Large intestine (tissue), 3 donors: Measurements from ENCODE around the gene SSBP3. TPM values are rescaled to one million over a fixed set of nuclear protein-coding genes. Genes with fewer than 3 reads are reported as not detected.
A peak's percentile ranks its signal among the peaks of the same experiment; 100 is the strongest.

Experiments used
- DNase-seq, 2 donors: peaks; one replicate each; pipeline versions ENCODE4 v3.0.0 to v3.0.0-alpha.2; 2013
- H3K27ac ChIP-seq: one replicate; pipeline ENCODE4 v1.5.1; 2013; ENCODE audit warnings: low read length
- H3K27me3 ChIP-seq: 2 replicates; pipeline ENCODE4 v1.6.1; 2013; ENCODE audit warnings: low read length; ENCODE audit not compliant: control insufficient read depth, insufficient read depth
- H3K36me3 ChIP-seq: 2 replicates; pipeline ENCODE4 v1.6.1; 2013; ENCODE audit warnings: low read length; ENCODE audit not compliant: control insufficient read depth, insufficient read depth
- H3K4me1 ChIP-seq: one replicate; pipeline ENCODE4 v1.6.1; 2013; ENCODE audit warnings: low read length; ENCODE audit not compliant: control insufficient read depth, insufficient read depth
- H3K4me3 ChIP-seq: one replicate; pipeline ENCODE4 v1.5.1; 2013; ENCODE audit warnings: low read length
- H3K9me3 ChIP-seq: one replicate; pipeline ENCODE4 v1.6.1; 2013; ENCODE audit warnings: mild to moderate bottlenecking, low read depth, low read length, moderate library complexity; ENCODE audit not compliant: control insufficient read depth
- WGBS: methylation state at CpG from one replicate; pipeline ENCODE4 v1.1.5; 2013; ENCODE audit warnings: low lambda C conversion rate; ENCODE audit not compliant: insufficient coverage; 5-methylcytosine and 5-hydroxymethylcytosine counted together
- polyA plus RNA-seq: library from polyadenylated mRNA; unstranded; fragments of 120-200 nt; gene quantifications from one replicate; pipeline ENCODE4 v1.2.1, GENCODE V29; 2013

Gene SSBP3
- polyA plus RNA-seq, 1 donor, result 48.2 TPM

GRCh38 chr1:54285815-54286345 is 120.3 kb downstream of the SSBP3 start:
- no CpG with 5 or more reads among the region's 5 CpGs for WGBS
- peaks cover 66% of the 10 kb centered on the region for H3K4me1 ChIP-seq

DNA sequence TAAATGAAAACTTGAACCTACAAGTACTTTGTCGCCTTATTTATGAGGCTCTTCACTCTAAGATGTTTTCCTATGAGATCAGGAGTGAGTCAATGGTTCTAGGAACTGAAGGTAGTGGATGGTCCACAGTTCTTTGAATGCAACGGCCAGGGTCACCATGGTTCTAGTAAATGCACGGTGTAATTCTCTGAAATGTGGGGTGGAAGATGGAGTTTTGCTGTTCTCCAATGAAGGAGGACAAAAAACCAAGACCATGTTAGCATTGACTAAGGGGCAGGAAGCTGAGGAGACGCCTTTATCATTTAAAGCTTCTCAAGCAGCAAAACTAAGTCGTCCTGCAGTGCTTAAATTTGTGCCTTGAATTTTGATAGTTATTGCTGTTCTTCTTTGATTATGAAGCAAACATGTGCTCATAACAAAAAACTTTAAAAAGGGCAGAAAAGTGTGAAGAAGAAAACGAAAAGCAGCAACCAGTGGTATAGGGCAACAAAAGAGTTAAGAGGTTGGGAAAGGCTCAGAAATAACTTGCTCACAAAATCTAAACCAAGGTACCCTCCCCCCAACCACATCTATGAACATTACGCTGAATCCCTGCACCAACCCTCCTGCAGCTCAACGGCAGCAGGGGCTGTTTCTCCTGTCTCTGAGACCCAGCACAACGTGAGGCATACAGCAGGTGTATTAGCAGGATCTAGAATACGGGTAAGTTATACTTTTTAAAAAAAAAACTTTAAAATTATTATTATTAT is 121.2 kb downstream of the SSBP3 start:
- DNase-seq, result no peak
- Histone ChIP-seq H3K36me3 (peaks cover 7% of the 10 kb centered on the region), H3K9me3 (no peaks in the 10 kb centered on the region), H3K27me3 (no peaks in the 10 kb centered on the region), H3K4me1 (peaks cover 57% of the 10 kb centered on the region), H3K4me3 (no peak overlapping the region), H3K27ac (no peak overlapping the region)
- WGBS, result 83% methylated on average over 3 of the region's 10 CpGs

More at GRCh38 chr1:54285815-54286345, 120.3 kb downstream of the SSBP3 start:
- Histone ChIP-seq H3K36me3 (no peaks in the 10 kb centered on the region), H3K27ac (peak overlapping the region; percentile 80), H3K4me3 (no peak overlapping the region), H3K9me3 (no peaks in the 10 kb centered on the region), H3K27me3 (no peaks in the 10 kb centered on the region)
- DNase-seq, result no peak

DNA sequence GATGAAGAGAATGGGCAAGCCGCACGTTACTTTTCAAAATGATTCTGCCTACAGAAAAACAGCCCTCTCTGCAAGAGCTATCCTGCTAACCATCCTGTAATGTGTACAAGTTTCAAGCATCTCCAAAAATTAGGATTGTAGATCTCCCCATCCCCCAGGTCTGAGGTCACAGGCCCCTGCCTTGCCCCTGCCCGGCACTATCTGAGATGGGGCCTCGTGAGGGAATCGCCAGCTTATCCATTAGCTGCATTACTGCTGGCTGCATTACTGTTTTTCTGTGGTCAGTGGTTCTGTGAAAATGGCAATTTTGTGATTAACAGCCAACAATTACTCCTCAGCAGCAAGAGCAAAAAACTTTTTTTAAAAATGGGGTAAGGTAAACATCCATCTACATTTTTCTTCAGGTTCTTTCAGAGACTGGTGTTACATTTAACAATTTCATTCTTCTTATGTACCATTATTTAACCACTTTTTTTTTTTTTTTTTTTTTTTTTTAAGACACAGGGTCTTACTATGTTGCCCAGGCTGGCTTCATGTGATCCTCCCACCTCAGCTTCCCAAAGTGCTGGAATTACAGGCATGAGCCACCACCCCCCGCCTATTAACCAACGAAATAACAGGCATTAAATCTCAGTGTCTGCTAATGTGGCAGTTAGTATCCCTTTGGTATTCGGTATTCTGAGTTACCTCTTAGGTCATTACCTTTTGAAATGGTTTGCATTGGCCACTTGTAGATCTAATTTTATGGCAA is 122.4 kb downstream of the SSBP3 start:
- Histone ChIP-seq H3K4me1 (peaks cover 47% of the 10 kb centered on the region), H3K27ac (no peak overlapping the region), H3K4me3 (no peak overlapping the region), H3K9me3 (no peaks in the 10 kb centered on the region), H3K27me3 (no peaks in the 10 kb centered on the region), H3K36me3 (peaks cover 12% of the 10 kb centered on the region)
- WGBS, result no CpG with 5 or more reads among the region's 8 CpGs
- no peak for DNase-seq

- Histone ChIP-seq H3K4me3 (no peak overlapping the region), H3K9me3 (no peaks in the 10 kb centered on the region), H3K4me1 (peaks cover 47% of the 10 kb centered on the region), H3K27me3 (no peaks in the 10 kb centered on the region), H3K27ac (no peak overlapping the region), H3K36me3 (peaks cover 12% of the 10 kb centered on the region)
- WGBS, result no CpG with 5 or more reads among the region's 16 CpGs
- no peak for DNase-seq
These were observed 123.9 kb downstream of the SSBP3 start for GRCh38 chr1:54282101-54282847.

GRCh38 chr1:54280651-54281050 is 125.5 kb downstream of the SSBP3 start:
- no CpG with 5 or more reads among the region's 12 CpGs for WGBS
- Histone ChIP-seq H3K4me1 (peaks cover 43% of the 10 kb centered on the region), H3K9me3 (no peaks in the 10 kb centered on the region), H3K27ac (no peak overlapping the region), H3K36me3 (peaks cover 12% of the 10 kb centered on the region), H3K4me3 (no peak overlapping the region), H3K27me3 (no peaks in the 10 kb centered on the region)
- DNase-seq, result no peak

DNA sequence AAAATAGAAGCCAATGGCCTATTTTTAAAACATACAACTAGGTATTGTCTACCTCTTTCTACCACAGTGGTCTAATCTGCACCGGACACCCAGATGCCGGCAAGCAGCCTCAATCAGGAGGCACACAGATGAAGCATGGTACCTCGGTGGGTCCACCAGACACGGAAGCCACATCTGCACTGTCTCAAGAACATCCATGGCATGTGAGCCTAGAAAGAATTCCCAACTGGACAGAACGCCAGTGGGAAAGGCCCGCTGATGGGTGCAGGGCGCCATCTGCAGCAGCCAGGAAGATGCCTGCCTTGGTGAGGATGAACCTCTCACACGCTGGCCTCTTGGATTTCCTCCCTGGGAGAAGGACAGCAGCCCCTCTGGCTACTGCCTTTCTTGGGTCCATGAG is 126.7 kb downstream of the SSBP3 start:
- Histone ChIP-seq H3K27ac (no peak overlapping the region), H3K4me1 (peaks cover 48% of the 10 kb centered on the region), H3K9me3 (no peaks in the 10 kb centered on the region), H3K4me3 (no peak overlapping the region), H3K27me3 (no peaks in the 10 kb centered on the region), H3K36me3 (peaks cover 12% of the 10 kb centered on the region)
- no CpG with 5 or more reads among the region's 8 CpGs for WGBS
- DNase-seq, result no peak

DNA sequence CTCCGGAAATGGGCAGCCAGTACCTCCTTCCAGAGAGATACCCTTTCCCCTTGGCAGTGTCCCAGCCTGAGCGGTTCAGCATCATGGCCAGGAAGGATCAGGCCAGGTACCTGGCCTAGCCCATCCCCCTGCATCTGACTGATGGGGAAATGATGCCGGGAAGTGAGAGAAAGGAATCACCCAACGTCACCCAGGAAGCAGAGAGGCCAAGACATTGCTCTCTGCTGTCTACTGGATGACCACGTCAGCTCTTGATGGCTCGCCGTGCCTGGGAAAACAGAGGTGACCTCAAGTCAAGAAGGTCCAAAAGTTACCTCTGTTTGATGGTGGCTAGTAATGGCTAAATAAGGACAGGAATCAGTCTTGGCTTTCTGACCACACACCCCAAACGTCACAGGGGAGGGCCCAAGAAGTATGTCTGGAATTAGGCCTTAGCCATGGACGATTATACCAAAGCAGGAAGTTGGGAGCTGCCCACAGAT is 127.2 kb downstream of the SSBP3 start:
- no peaks in the 10 kb centered on the region for H3K9me3 ChIP-seq
- DNase-seq, result no peak
- H3K4me1 ChIP-seq, result peaks cover 49% of the 10 kb centered on the region
- H3K36me3 ChIP-seq, result peaks cover 12% of the 10 kb centered on the region
- H3K4me3 ChIP-seq, result no peak overlapping the region
- H3K27ac ChIP-seq, result no peak overlapping the region
- no CpG with 5 or more reads among the region's 9 CpGs for WGBS
- H3K27me3 ChIP-seq, result no peaks in the 10 kb centered on the region

- WGBS, result no CpG with 5 or more reads among the region's 4 CpGs
- Histone ChIP-seq H3K9me3 (no peaks in the 10 kb centered on the region), H3K27me3 (no peaks in the 10 kb centered on the region), H3K4me1 (peaks cover 56% of the 10 kb centered on the region), H3K36me3 (peaks cover 12% of the 10 kb centered on the region), H3K27ac (peak overlapping the region; percentile 64), H3K4me3 (no peak overlapping the region)
- peak; percentile 75 to 92 for DNase-seq
These were observed 128.5 kb downstream of the SSBP3 start for GRCh38 chr1:54277451-54278341.

DNA sequence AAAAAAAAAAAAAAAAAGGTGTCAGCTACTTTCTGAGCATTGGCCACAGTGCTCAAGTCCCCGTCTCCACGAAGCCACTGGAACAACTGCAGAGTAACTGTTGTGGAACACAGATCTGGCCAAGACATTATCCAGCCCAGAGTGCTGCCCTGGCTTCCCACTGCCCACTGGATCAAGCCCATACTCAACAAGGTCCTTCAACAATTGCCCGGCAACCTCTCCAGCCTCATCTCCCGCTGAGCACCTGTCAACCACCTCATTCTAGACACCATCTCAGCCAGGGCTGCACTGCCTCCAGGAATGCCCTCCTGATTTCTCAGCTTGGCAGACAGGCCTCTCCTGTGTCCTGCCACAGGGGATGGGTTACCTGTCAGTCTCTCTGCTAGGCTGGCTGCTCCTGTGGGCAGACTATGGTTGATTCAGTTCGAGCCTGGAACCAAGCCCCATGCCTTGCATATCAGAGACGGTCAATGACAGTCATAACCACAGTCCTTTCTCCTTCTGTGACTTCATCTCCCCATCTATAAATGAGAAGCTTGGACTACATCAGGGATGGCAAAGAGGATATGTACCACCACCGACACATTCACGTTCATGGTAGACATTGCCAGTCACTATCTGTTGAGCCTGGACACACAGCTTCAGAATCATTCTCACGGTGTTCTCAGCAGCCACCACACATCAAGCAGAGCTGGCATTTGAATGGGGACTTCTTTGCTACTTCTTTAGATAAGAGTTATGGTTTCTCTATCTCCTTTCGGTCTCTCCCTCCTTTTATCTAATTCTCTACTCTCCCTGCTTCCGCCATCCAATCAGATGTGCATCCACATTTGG is 129.4 kb downstream of the SSBP3 start:
- no peaks in the 10 kb centered on the region for H3K9me3 ChIP-seq
- H3K27me3 ChIP-seq, result no peaks in the 10 kb centered on the region
- H3K4me3 ChIP-seq, result no peak overlapping the region
- H3K27ac ChIP-seq, result peak overlapping the region; percentile 64
- WGBS, result 14% methylated on average over 1 of the region's 11 CpGs
- no peak for DNase-seq
- peaks cover 12% of the 10 kb centered on the region for H3K36me3 ChIP-seq
- H3K4me1 ChIP-seq, result peaks cover 59% of the 10 kb centered on the region
